GM19238 (cell line): Measurements from ENCODE around the gene TRIM71.
"Not testable (repeated sequence)": the region's sequence is repeated elsewhere in the genome, so short reads cannot be mapped to it uniquely, and the experiment has no call there.

ENCODE experiments used
- DNase-seq: peaks from one replicate; pipeline ENCODE4 v3.0.0; 2011; ENCODE audit warnings: low spot score; ENCODE audit not compliant: insufficient read length

The TRIM71 gene

DNA sequence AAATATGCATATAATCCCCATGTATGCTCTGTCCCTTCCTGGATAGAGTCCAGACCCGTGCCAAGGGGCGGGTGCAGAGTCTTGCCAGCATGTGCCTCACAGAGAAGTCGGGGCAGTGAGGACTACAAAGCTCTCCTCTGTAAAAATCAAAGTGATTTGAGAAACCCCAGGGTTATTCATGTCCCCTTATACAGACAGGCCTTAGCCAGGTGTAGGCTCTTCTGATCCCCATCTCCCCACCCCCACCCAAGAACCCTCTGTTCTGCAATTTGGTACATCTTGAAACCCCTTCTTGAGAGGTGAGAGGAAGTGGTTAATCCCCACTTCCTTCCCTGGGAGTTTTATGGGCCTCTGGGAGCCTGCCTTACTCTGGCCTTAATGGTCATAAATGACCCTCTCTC, 24.7 kb downstream of the TRIM71 start:
- DNase-seq: no peak

- no peak for DNase-seq
These were observed 25.2 kb downstream of the TRIM71 start for GRCh38 chr3:32842987-32843386.

- no peak for DNase-seq
These were observed 25.9 kb downstream of the TRIM71 start for GRCh38 chr3:32843510-32844321.

DNA sequence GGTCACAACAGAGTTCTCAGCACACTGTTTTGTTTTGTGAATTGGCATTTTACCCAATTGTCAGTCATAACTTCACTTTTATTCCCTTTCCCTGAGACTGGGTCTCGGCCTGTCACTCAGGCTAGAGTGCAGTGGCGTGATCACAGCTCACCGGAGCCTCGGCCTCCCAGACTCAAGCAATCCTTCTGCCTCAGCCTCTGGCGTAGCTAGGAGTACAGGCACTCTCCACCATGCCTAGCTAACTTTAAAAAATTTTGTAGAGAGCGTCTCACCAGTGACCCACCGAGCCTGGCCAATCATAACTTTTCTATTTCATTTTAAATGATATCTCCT, 26.5 kb downstream of the TRIM71 start:
- DNase-seq: no peak

DNA sequence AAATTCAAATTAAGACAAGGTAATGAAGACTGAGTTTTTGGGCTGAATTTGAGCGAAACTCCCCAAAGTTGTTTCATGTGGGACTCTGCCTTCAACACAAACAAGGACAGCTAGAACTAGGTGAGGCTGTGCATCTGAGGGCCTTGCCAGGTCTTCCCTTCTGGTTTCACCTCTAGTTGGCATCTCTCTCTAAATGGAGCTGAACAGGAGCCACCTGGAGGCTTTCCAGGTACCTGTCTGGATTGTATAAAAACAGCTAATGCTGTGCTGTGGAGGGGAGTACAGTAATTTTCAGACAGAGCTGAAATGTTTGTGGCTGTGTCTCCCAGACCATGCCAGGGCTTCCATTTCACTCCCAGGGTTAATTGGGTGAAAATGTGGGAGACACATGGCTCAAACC, 27.1 kb downstream of the TRIM71 start:
- DNase-seq: no peak

GRCh38 chr3:32845546-32845945, 27.7 kb downstream of the TRIM71 start:
- not testable (repeated sequence) for DNase-seq

DNA sequence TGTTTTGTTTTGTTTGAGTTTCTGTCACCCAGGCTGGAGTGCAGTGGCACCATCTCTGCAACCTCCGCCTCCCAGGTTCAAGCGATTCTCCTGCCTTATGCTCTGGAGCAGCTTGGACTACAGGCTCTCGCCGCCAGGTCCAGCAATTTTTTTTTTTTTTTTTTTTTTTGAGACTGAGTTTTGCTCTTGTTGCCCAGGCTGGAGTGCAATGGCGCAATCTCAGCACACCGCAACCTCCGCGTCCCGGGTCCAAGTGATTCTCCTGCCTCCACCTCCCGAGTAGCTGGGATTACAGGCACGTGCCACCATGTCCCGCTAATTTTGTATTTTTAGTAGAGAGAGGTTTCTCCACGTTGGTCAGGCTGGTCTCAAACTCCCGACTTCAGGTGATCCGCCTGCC, 29.2 kb downstream of the TRIM71 start:
- not testable (repeated sequence) for DNase-seq

DNA sequence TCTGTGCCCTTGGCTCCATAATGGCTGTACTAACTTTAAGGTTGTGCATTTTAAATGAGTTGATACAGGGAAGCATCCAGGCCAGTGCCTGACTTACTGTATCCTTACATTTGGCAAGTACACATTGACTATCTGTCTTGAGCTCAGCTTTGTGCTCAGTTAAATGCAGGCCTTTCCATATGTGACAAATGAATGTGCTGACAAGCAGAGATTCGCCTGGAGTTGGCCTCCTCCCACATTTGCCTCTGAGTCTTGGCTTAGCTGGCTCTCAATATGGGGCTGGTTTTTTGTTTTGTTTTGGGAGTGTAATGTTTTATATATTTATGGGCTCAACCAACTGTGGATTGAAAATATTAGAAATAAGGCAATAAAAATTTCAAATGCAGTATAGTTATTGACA, 29.7 kb downstream of the TRIM71 start:
- no peak for DNase-seq

DNA sequence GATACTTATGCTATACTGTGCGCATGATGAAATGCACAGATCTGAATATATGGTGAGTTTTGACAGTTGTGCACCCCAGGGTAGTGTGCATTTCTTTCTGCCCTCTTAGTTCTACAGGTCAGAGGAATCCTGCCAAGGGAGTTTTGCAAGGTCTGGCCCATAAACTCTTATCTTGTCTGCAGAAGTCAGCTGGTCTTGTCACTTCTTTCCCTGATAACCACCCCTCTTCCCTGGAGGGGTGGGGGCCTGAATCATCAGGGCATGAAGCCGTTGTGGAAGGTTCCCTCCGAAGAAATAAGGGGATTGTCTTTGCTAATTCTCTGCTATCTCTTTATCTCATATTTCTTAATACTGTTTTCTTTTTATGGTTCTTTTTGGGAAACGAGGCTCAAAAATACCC, 30.4 kb downstream of the TRIM71 start:
- DNase-seq: no peak

GRCh38 chr3:32849046-32849445, 31.2 kb downstream of the TRIM71 start:
- no peak for DNase-seq

DNA sequence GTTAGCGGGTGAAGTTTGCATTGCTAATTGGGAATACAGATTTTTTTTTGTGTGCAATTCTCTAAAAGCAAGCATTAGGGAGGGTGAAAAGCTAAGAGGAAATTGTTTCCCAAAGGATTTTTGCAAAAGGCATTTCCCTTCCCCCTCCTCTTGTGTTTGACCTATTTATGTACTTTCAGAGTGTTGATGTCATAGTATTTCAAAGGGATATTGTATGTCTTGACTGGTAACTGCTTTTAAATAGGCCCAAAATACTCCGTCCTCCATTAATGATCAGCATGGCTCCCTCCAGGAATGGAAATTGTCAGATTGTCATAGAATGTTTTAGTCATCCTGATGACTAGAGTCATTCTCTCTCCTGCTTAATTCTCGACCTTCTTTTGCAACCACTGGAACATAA, 32.4 kb downstream of the TRIM71 start:
- no peak for DNase-seq

DNA sequence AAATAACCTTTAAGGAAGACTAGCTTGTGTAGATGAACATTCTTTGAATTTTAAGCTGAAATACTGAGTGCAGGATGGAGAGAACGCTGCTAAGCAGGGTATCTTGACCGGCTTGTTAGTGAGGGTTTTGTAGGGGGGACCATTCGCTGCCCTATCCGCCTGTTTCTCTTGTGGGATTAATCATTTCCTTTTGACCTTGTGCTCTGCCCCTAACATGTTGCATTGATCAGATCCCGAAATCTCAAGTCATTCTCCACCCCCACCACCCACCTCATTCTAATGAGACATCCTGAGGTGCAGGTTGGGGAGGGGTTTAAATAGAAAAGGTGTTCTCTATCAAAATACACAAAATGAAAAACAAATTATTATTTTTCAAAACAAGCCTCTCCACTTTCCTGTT, 32.8 kb downstream of the TRIM71 start:
- no peak for DNase-seq

GRCh38 chr3:32852146-32852545, 34.3 kb downstream of the TRIM71 start:
- DNase-seq: no peak

DNA sequence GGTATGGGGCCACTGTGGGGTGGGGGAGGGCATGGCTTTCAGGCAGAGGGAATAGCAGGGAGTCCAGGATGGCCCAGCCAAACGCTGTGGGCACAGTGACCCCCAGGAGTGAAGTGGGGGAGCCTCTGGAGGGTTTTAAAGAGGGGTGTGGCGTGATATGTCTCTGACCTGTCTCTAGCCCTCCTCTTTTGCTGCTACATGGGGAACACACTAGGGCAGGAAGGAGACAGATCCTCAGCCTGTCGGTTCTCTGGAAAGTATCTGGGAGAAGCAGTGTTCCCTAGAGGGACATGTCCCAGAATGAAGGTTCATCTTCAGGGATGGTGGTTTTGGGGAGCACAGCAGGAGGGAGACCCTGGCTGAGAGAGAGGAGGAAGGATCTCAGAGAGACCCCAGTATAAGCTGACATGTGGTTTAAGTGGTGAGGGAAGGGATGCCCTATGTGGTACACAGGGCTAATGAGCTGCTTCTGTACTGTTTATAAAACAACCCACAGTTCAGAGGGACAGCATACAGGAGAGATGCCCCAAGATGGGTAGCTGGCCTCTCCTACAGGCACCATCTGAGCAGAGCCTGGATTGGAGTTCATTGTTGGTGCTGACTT, 37.7 kb downstream of the TRIM71 start:
- no peak for DNase-seq

- no peak for DNase-seq
These were observed 38.6 kb downstream of the TRIM71 start for GRCh38 chr3:32856355-32856889.

- DNase-seq: no peak
These were observed 39.2 kb downstream of the TRIM71 start for GRCh38 chr3:32856901-32857507.

- DNase-seq: no peak
These were observed 40.1 kb downstream of the TRIM71 start for GRCh38 chr3:32857921-32858320.

GRCh38 chr3:32859604-32860237, 41.9 kb downstream of the TRIM71 start:
- no peak for DNase-seq

- no peak for DNase-seq
These were observed 42.7 kb downstream of the TRIM71 start for GRCh38 chr3:32860499-32860898.

GRCh38 chr3:32861681-32862080, 43.9 kb downstream of the TRIM71 start:
- DNase-seq: no peak

DNA sequence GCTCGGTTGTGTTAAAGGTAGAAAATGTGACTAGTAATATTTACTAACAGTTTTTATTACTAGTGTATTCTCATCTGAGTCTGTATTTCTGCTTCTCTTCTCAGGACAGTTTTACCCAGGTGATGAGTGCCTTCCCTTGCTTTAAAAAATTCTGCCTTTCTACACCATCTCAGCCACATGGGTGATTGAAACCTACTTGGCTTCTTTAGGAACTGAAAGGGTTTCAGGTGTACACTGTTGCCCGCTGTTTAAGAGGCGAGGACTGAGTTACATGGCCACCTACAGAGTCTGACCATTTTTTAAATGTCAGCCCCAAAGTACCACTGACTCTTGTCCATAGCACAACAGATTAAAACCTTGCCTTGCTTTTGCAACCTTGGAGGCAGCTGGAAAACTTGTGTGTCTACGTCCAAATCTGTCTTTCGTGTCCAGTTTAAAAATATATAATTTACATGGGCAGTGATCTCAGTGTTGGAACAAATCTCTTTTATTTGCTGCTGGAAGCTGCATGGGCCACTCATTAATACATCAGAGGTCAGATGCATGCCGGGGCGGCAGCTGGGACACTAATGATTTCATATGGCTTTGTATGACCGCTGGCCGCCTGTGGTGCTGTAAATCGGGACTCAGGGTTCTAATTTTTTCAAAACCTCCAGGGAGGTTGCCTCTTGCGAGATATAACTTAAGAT, 44.6 kb downstream of the TRIM71 start:
- DNase-seq: no peak
